Liver (tissue), 3 donors: ENCODE results near the gene KRTAP10-5.

Experiments
- ATF3 ChIP-seq: IDR thresholded peaks from 2 replicates; pipeline ENCODE4 v1.6.1; 2016; ENCODE audit warnings: antibody characterized with exemption
- CTCF ChIP-seq: fragments of 150-350 bp; IDR thresholded peaks from 2 replicates; pipeline ENCODE4 v1.5.1; 2017; ENCODE audit warnings: improper control_type of control experiment, low read depth, low read length; ENCODE audit not compliant: missing input control
- GABPA ChIP-seq, 2 donors: IDR thresholded peaks in 1 of 2; conservative IDR thresholded peaks in 1 of 2; 2 replicates each; pipeline ENCODE4 v1.6.1; 2016; ENCODE audit warnings: antibody characterized with exemption in 2 of 2, mild to moderate bottlenecking in 1 of 2, moderate library complexity in 1 of 2
- HNF4G ChIP-seq: IDR thresholded peaks from 2 replicates; pipeline ENCODE4 v1.6.1; 2016; ENCODE audit warnings: antibody characterized with exemption
- RAD21 ChIP-seq, 2 donors: IDR thresholded peaks; 2 replicates each; pipeline ENCODE4 v1.6.1; 2016; ENCODE audit warnings: antibody characterized with exemption in 2 of 2, mild to moderate bottlenecking in 2 of 2
- SP1 ChIP-seq: IDR thresholded peaks from 2 replicates; pipeline ENCODE4 v1.6.1; 2018; ENCODE audit warnings: antibody characterized with exemption, mild to moderate bottlenecking
- TAF1 ChIP-seq: conservative IDR thresholded peaks from 2 replicates; pipeline ENCODE4 v1.6.1; 2016; ENCODE audit warnings: antibody characterized with exemption, mild to moderate bottlenecking
- YY1 ChIP-seq: IDR thresholded peaks from 2 replicates; pipeline ENCODE4 v1.6.1; 2016; ENCODE audit warnings: antibody characterized with exemption, mild to moderate bottlenecking
- ZBTB33 ChIP-seq: IDR thresholded peaks from 2 replicates; pipeline ENCODE4 v1.6.1; 2016; ENCODE audit warnings: antibody characterized with exemption
- donor health status: healthy.
- donor health status: healthy.

- TF ChIP-seq CTCF, result no peak
- TF ChIP-seq TAF1, result no peak
- TF ChIP-seq HNF4G, result no peak
- no peak for TF ChIP-seq RAD21 (IDR thresholded peaks at IDR 0.05)
- no peak for TF ChIP-seq ZBTB33
- TF ChIP-seq SP1, result no peak
- TF ChIP-seq YY1, result no peak
- TF ChIP-seq GABPA (IDR thresholded peaks at IDR 0.05 in 1 of 2, conservative IDR thresholded peaks at IDR 0.05 in 1 of 2), result no peak
- no peak for TF ChIP-seq ATF3
Observed at GRCh38 chr21:44535963-44536362, 44.4 kb downstream of the KRTAP10-5 start.
